ENCODE results near the gene STAT3. TPM values are rescaled to one million over a fixed set of nuclear protein-coding genes. Genes with fewer than 3 reads are reported as not detected.
"Not testable (repeated sequence)": the region's sequence is repeated elsewhere in the genome, so short reads cannot be mapped to it uniquely, and the experiment has no call there.

STAT3 gene
- total and polyA plus RNA-seq, 9 of the 15 experiments (the other 6 are each of a cell fraction or from before 2014, with no cell fraction given) = 90.0 to 179 (median 114) TPM

DNA sequence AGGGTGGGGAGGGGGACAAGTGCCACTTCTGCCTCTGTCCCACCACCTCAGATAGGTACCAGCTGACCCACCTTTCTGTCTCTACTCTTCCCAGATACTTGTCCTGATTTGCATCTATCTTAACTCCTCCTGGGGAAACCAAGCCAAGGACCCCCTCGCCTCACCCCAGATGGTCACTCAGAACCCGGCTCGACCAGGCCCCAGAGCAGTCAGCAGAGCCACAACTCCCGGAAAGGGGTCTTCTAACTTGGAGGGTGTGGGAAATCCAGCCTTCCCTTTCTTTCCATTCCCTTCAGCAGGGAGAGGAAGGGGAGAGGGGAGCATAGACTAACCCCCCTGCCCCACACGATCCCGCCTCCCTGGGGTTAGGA, 32.9 kb upstream of the STAT3 start:
- H3K9me3 ChIP-seq (replicated peaks; ENCODE audit: control insufficient read depth, insufficient read depth, low read depth, low read length) = no peaks in the 10 kb centered on the region
- peak overlapping the region; percentile 93 for H3K4me2 ChIP-seq (ENCODE audit: insufficient read depth, low read length)
- 20% methylated on average over 4 of the region's 6 CpGs for WGBS (ENCODE audit: insufficient coverage, low coverage, missing lambda C conversion rate)
- peak overlapping the region; percentile 77 to 97; a peak in 3 of 4 replicates for H3K9ac ChIP-seq (ENCODE audit: insufficient read depth in 1 of 2, low read depth in 2 of 2, low read length in 2 of 2)
- TF ChIP-seq SRSF9 (IDR thresholded peaks at IDR 0.05; ENCODE audit: borderline replicate concordance, low read depth, low read length) = no peak
- TF ChIP-seq RUNX1 (IDR thresholded peaks at IDR 0.05; ENCODE audit: low read depth) = no peak
- TF ChIP-seq RBM14 (IDR thresholded peaks at IDR 0.05; ENCODE audit: borderline replicate concordance, insufficient read depth, low read depth, low read length) = no peak
- peaks cover 68% of the 10 kb centered on the region for H3K79me2 ChIP-seq (ENCODE audit: control insufficient read depth, insufficient read depth, low read length)
- no peaks in the 10 kb centered on the region for H3K27me3 ChIP-seq (ENCODE audit: control insufficient read depth in 2 of 2, insufficient read depth in 2 of 2, low read length in 2 of 2)
- H3K36me3 ChIP-seq (ENCODE audit: control insufficient read depth, insufficient read depth, low read length) = peaks cover 35% of the 10 kb centered on the region
- peak overlapping the region; percentile 64 for H3K4me3 ChIP-seq
- peak in 2 of 4 experiments; percentile 4 to 5 for DNase-seq (ENCODE audit: extremely low read depth in 1 of 4, low spot score in 3 of 4)
- ATAC-seq = no peak
- no peaks in the 10 kb centered on the region for H3K9me1 ChIP-seq (ENCODE audit: control insufficient read depth, insufficient read depth, low read length)
- no TSS peak for BruUV-seq (replicated peaks)
- FAIRE-seq = no peak
- in situ Hi-C loops (cut with MboI) = loop anchor here (5.0 kb wide), 1 partner anchor 106 kb away; no protein-coding TSS in a partner anchor
- H2AFZ ChIP-seq (ENCODE audit: low read depth, low read length) = no peak overlapping the region
- intact Hi-C loops (cut with micrococcal nuclease) = no loop called here
- peaks cover 29 to 33% of the 10 kb centered on the region in 2 experiments; a peak in 4 of 5 replicates for H3K4me1 ChIP-seq (replicated peaks in 1 of 2; ENCODE audit: control insufficient read depth in 2 of 2, insufficient read depth in 2 of 2, low read length in 2 of 2)
- ChIA-PET CTCF (ENCODE audit: low intra/inter-chr PET ratio) (no interaction called here), POLR2A (interaction anchor here (1.1 to 1.9 kb wide), 3 partner anchors 11 to 36 kb away, joined by 3 to 10 read pairs (median 10); no protein-coding TSS in a partner anchor)
- H3K27ac ChIP-seq (ENCODE audit: extremely low read depth, low read depth, low read length) = peak overlapping the region; percentile 71; the same call in 1 of the 3 replicates
- peaks cover 12% of the 10 kb centered on the region; the same call in 1 of the 2 replicates for H4K20me1 ChIP-seq (replicated peaks; ENCODE audit: control insufficient read depth, insufficient read depth, low read length)

DNA sequence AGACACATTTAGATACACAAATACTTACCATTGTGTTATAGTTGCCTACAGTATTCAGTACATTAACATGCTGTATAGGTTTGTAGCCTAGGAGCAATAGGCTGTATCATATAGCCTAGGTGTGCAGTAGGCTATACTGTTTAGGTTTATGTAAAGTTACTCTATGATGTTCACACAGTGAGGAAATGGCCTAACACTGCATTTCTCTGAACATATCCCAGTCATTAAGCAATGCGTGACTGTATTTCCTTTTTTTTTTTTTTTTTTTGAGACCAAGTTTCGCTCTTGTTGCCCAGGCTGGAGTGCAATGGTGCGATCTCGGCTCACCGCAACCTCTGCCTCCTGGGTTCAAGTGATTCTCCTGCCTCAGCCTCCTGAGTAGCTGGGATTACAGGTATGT, 29.7 kb upstream of the STAT3 start:
- H4K20me1 ChIP-seq (replicated peaks; ENCODE audit: control insufficient read depth, insufficient read depth, low read length) = peaks cover 15% of the 10 kb centered on the region
- CTCF ChIA-PET (ENCODE audit: low intra/inter-chr PET ratio); ATAC-seq; in situ Hi-C loops (cut with MboI); H3K9ac ChIP-seq (ENCODE audit: insufficient read depth in 1 of 2, low read depth in 2 of 2, low read length in 2 of 2); intact Hi-C loops (cut with micrococcal nuclease); H3K4me3 ChIP-seq; H3K9me3 ChIP-seq (replicated peaks; ENCODE audit: control insufficient read depth, insufficient read depth, low read depth, low read length); BruUV-seq (replicated peaks); H2AFZ ChIP-seq (ENCODE audit: low read depth, low read length); POLR2A ChIA-PET; H3K4me2 ChIP-seq (ENCODE audit: insufficient read depth, low read length); FAIRE-seq; H3K9me1 ChIP-seq (ENCODE audit: control insufficient read depth, insufficient read depth, low read length); DNase-seq (ENCODE audit: extremely low read depth in 1 of 4, low spot score in 3 of 4); H3K27me3 ChIP-seq (ENCODE audit: control insufficient read depth in 2 of 2, insufficient read depth in 2 of 2, low read length in 2 of 2); H3K27ac ChIP-seq (ENCODE audit: extremely low read depth, low read depth, low read length): not testable (repeated sequence)
- H3K36me3 ChIP-seq (ENCODE audit: control insufficient read depth, insufficient read depth, low read length) = peaks cover 43% of the 10 kb centered on the region
- H3K4me1 ChIP-seq (replicated peaks in 1 of 2; ENCODE audit: control insufficient read depth in 2 of 2, insufficient read depth in 2 of 2, low read length in 2 of 2) = peaks cover 37 to 43% of the 10 kb centered on the region in 2 experiments; a peak in 4 of 5 replicates
- peaks cover 97% of the 10 kb centered on the region for H3K79me2 ChIP-seq (ENCODE audit: control insufficient read depth, insufficient read depth, low read length)
- WGBS (ENCODE audit: insufficient coverage, low coverage, missing lambda C conversion rate) = no CpG with 5 or more reads among the region's 5 CpGs
